Neutrophil (primary cell): ENCODE measurements around the gene SLC37A2.

ENCODE experiments used
- H3K27ac ChIP-seq: fragments of 200-600 bp; sonication (generic); 2 replicates; pipeline ENCODE4 v1.5.1; 2016; ENCODE audit warnings: mild to moderate bottlenecking, moderate library complexity
- H3K27me3 ChIP-seq: fragments of 200-600 bp; sonication (generic); 2 replicates; pipeline ENCODE4 v1.6.0; 2016; ENCODE audit warnings: mild to moderate bottlenecking
- H3K36me3 ChIP-seq: fragments of 200-600 bp; sonication (generic); 2 replicates; pipeline ENCODE4 v1.5.1; 2017
- H3K4me1 ChIP-seq, 2 experiments: fragments of 200-600 bp in 1 of 2; sonication (generic) in 1 of 2; 1 replicate in 1 of 2; 2 replicates in 1 of 2; pipeline versions ENCODE4 v1.5.1 to v1.6.1; 2013 to 2016; ENCODE audit warnings: low read depth in 1 of 2, low read length in 1 of 2, mild to moderate bottlenecking in 1 of 2, moderate library complexity in 1 of 2; ENCODE audit not compliant: control insufficient read depth in 1 of 2, insufficient read depth in 1 of 2
- H3K4me3 ChIP-seq, 2 experiments: fragments of 200-600 bp in 1 of 2; sonication (generic) in 1 of 2; 1 replicate in 1 of 2; 2 replicates in 1 of 2; pipeline ENCODE4 v1.5.1; 2013 to 2016; ENCODE audit warnings: low read depth in 1 of 2, low read length in 1 of 2, mild to moderate bottlenecking in 1 of 2, moderate library complexity in 1 of 2
- H3K9me3 ChIP-seq: fragments of 200-600 bp; sonication (generic); 2 replicates; pipeline ENCODE4 v1.5.1; 2016
- TF ChIP-seq, protein P1 (sequence below): fragments of 200-600 bp; sonication (generic); IDR thresholded peaks from 2 replicates; pipeline ENCODE4 v1.5.1; 2016; ENCODE audit warnings: antibody characterized with exemption

The SLC37A2 gene

GRCh38 chr11:125056931-125057692 lies 6.0 kb upstream of the SLC37A2 start:
- H3K4me3 ChIP-seq: no peak overlapping the region
- no peaks in the 10 kb centered on the region for H3K36me3 ChIP-seq
- no peak overlapping the region for H3K27ac ChIP-seq
- H3K9me3 ChIP-seq: no peaks in the 10 kb centered on the region
- TF ChIP-seq, protein P1, sequence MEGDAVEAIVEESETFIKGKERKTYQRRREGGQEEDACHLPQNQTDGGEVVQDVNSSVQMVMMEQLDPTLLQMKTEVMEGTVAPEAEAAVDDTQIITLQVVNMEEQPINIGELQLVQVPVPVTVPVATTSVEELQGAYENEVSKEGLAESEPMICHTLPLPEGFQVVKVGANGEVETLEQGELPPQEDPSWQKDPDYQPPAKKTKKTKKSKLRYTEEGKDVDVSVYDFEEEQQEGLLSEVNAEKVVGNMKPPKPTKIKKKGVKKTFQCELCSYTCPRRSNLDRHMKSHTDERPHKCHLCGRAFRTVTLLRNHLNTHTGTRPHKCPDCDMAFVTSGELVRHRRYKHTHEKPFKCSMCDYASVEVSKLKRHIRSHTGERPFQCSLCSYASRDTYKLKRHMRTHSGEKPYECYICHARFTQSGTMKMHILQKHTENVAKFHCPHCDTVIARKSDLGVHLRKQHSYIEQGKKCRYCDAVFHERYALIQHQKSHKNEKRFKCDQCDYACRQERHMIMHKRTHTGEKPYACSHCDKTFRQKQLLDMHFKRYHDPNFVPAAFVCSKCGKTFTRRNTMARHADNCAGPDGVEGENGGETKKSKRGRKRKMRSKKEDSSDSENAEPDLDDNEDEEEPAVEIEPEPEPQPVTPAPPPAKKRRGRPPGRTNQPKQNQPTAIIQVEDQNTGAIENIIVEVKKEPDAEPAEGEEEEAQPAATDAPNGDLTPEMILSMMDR: no peak
- peaks cover 33% of the 10 kb centered on the region for H3K27me3 ChIP-seq
- no peaks in the 10 kb centered on the region for H3K4me1 ChIP-seq

DNA sequence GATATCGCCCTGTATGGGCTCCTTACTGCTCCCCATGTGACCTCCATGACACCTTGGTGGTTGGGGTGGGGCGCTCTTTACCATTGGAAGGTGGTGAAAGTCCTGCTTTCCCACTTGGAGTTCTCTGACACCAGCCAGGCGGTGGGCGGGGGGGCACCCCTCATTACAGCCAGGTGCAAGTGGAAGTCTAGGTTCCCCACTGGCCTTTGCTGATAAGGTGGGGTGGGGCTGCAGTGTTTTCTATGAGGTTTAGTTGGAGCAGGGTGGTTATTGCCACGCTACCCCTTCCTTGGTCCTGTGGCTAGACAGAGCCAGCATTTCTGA lies 5.5 kb upstream of the SLC37A2 start:
- no peak overlapping the region for H3K27ac ChIP-seq
- H3K4me1 ChIP-seq: no peaks in the 10 kb centered on the region
- TF ChIP-seq, protein P1: no peak
- H3K9me3 ChIP-seq: no peaks in the 10 kb centered on the region
- no peaks in the 10 kb centered on the region for H3K36me3 ChIP-seq
- H3K27me3 ChIP-seq: peaks cover 38% of the 10 kb centered on the region
- H3K4me3 ChIP-seq: no peak overlapping the region

DNA sequence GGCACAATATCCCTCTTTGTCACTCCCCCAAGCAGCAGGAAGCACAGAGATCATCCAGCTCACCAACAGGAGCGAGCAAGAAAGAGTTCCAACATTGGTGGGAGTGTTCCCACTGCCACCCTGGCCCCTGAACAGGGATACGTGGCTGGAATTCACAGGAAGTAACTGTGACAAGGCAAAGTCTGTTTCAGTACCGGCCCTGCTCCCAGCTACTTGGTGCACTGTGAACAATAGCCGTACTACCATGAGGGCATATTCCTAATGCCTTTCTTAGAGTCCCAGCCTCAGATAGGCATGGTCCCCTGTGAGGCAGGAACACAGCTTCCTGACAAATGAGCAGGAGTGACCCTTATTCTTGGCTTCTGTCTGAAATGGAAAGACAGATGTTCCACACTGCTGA lies 1.8 kb upstream of the SLC37A2 start:
- TF ChIP-seq, protein P1: no peak
- no peaks in the 10 kb centered on the region for H3K9me3 ChIP-seq
- H3K27me3 ChIP-seq: peaks cover 74% of the 10 kb centered on the region
- H3K27ac ChIP-seq: no peak overlapping the region
- H3K4me1 ChIP-seq: peaks cover 3 to 8% of the 10 kb centered on the region in 2 experiments
- no peaks in the 10 kb centered on the region for H3K36me3 ChIP-seq
- H3K4me3 ChIP-seq: no peak overlapping the region

- H3K4me1 ChIP-seq: peaks cover 3 to 8% of the 10 kb centered on the region in 2 experiments
- H3K9me3 ChIP-seq: no peaks in the 10 kb centered on the region
- TF ChIP-seq, protein P1: no peak
- H3K27ac ChIP-seq: peak overlapping the region; percentile 75
- H3K27me3 ChIP-seq: peaks cover 81% of the 10 kb centered on the region
- H3K4me3 ChIP-seq: peak overlapping the region; percentile 56 to 65
- H3K36me3 ChIP-seq: no peaks in the 10 kb centered on the region
Measured at GRCh38 chr11:125062218-125062930, 731 bp upstream of the SLC37A2 start.

DNA sequence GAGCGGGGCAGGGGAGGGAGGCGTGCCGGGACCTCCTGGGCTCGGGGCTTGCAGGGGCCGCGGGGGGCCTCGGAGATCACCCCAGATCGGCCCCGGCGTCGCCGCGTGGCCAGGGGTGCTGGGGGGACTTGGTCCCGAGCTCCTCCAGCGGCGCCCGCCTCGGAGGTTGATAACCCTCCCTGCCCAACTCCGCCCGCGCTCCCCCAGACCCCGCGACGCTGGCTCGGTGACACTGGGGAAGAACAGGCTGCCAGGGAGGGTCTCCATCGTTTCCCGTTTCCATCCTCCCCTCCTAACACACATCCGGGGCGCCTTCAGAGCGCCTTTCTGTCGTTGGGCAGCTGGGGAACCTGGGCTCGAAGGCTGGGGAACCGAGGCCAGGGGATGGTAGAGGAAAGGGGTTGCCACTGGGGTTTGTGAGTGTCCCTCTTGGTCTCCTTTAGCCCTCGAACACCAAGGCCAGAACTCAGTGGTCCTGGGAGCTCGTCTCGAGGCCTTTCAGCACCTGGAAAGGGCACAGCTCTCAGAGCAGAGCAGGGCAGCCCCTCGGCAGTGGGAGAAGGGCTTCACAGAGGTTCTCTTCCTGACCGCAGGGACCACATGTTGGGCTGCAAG lies 431 bp downstream of the SLC37A2 start:
- Histone ChIP-seq H3K36me3 (no peaks in the 10 kb centered on the region), H3K4me3 (peak overlapping the region; percentile 56 to 65), H3K4me1 (peaks cover 3 to 8% of the 10 kb centered on the region in 2 experiments), H3K9me3 (no peaks in the 10 kb centered on the region), H3K27me3 (peaks cover 77% of the 10 kb centered on the region), H3K27ac (peak overlapping the region; percentile 75)
- TF ChIP-seq, protein P1: no peak
